ENCODE data around the gene EVC. TPM values are rescaled to one million over a fixed set of nuclear protein-coding genes. Genes with fewer than 3 reads are reported as not detected.

The EVC gene
- total RNA-seq, 4 donors from 2014 or later = 4.9 to 48.3 (median 38.0) TPM

DNA sequence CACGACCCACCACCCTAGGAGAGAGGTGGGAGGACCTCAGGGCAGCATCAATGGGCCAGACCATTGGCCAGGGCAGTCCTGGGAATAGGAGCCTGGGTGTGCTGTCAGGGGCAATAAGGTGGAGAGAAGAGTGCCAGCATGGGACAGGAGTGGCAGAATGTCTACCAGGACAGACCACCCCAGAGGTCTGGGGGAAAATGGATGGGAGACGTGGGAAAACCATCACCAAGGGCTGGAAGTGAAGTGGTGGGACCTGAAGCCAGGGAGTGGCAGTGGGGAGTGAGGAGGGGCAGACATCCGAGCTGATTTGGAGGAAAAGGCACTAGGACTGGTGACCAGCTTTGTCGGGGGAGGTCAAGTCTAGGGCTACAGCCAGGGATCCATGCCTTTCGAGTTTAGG lies 3.6 kb upstream of the EVC start:
- Histone ChIP-seq H3K27me3 (no peaks in the 10 kb centered on the region), H3K27ac (peak overlapping the region; percentile 90 to 91), H3K9me3 (no peaks in the 10 kb centered on the region), H3K4me3 (peak overlapping the region; percentile 53 to 82), H3K4me1 (peaks cover 8 to 17% of the 10 kb centered on the region in 2 donors), H3K36me3 (no peaks in the 10 kb centered on the region)
- intact Hi-C loops (cut with DNase I; ENCODE audit: low total_unique reads) = no loop called here
- no peak for TF ChIP-seq CTCF (IDR thresholded peaks at IDR 0.05)
- no peak for TF ChIP-seq POLR2A (IDR thresholded peaks at IDR 0.05)
- DNase-seq = no peak

- peak overlapping the region; percentile 53 to 82 for H3K4me3 ChIP-seq
- TF ChIP-seq POLR2A (IDR thresholded peaks at IDR 0.05) = no peak
- TF ChIP-seq CTCF (IDR thresholded peaks at IDR 0.05) = no peak
- H3K9me3 ChIP-seq = no peaks in the 10 kb centered on the region
- H3K27ac ChIP-seq = peak overlapping the region; percentile 90 to 91
- peaks cover 8 to 19% of the 10 kb centered on the region in 2 donors for H3K4me1 ChIP-seq
- no peaks in the 10 kb centered on the region for H3K27me3 ChIP-seq
- intact Hi-C loops (cut with DNase I; ENCODE audit: low total_unique reads) = no loop called here
- H3K36me3 ChIP-seq = no peaks in the 10 kb centered on the region
- DNase-seq = no peak
Measured at GRCh38 chr4:5707778-5708448, 3.1 kb upstream of the EVC start.

GRCh38 chr4:5708449-5709206 lies 2.4 kb upstream of the EVC start, which contains the start of gene EVC2:
TSS of gene EVC2 (minus strand) at chr4:5708559. CDS start at chr4:5708513, 46 bp downstream.
- H3K4me3 ChIP-seq = peak within 1 kb of the TSS; percentile 53 to 82
- TF ChIP-seq CTCF (IDR thresholded peaks at IDR 0.05) = no peak
- peak; percentile 26 to 65 for TF ChIP-seq POLR2A (IDR thresholded peaks at IDR 0.05)
- peaks cover 8 to 19% of the 10 kb centered on the region in 2 donors for H3K4me1 ChIP-seq
- H3K27ac ChIP-seq = peak within 1 kb of the TSS; percentile 90 to 91
- H3K27me3 ChIP-seq = no peaks in the 10 kb centered on the region
- H3K36me3 ChIP-seq = no peaks in the 10 kb centered on the region
- DNase-seq = peak; percentile 82 to 83
- intact Hi-C loops (cut with DNase I; ENCODE audit: low total_unique reads) = no loop called here
- no peaks in the 10 kb centered on the region for H3K9me3 ChIP-seq

DNA sequence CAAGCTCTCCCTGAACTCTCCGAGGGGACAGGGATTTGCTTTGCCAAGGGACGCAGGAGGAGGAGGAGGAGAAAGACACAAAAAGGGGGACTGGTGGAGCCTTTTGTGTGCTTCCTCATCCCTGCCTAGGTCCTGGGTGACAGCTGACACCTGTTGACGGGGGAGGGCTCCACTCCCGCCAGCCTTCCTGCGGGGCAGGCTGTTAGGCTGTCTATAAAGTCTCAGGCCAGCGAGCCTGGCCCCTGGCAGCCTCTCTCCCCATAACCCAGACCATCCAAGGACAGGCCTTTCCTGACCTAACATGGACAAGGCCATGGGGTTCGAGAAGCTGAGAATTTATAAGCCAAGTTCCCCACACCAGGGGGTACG lies 1.8 kb upstream of the EVC start:
- DNase-seq = no peak
- peak overlapping the region; percentile 90 to 91 for H3K27ac ChIP-seq
- intact Hi-C loops (cut with DNase I; ENCODE audit: low total_unique reads) = no loop called here
- H3K4me1 ChIP-seq = peaks cover 8 to 19% of the 10 kb centered on the region in 2 donors
- TF ChIP-seq POLR2A (IDR thresholded peaks at IDR 0.05) (no peak), CTCF (IDR thresholded peaks at IDR 0.05) (no peak)
- H3K36me3 ChIP-seq = no peaks in the 10 kb centered on the region
- H3K4me3 ChIP-seq = peak overlapping the region in 1 of 2 donors; percentile 82
- H3K9me3 ChIP-seq = no peaks in the 10 kb centered on the region
- H3K27me3 ChIP-seq = no peaks in the 10 kb centered on the region
